Measurements from ENCODE around the gene SSTR3. TPM values are rescaled to one million over a fixed set of nuclear protein-coding genes. Genes with fewer than 3 reads are reported as not detected.

Gene SSTR3
- total RNA-seq, 1 donor from 2014 or later, result not detected

GRCh38 chr22:37185646-37186227, 26.5 kb downstream of the SSTR3 start:
- no peak overlapping the region for H3K4me3 ChIP-seq (ENCODE audit: insufficient read depth, low read depth, low read length)
- no peak overlapping the region for H3K27ac ChIP-seq (ENCODE audit: low read depth, low read length)
- no peaks in the 10 kb centered on the region for H4K20me1 ChIP-seq (ENCODE audit: insufficient read depth, low read length)
- FAIRE-seq (no peak), DNase-seq (ENCODE audit: low read depth) (no peak)
- no peaks in the 10 kb centered on the region for H3K36me3 ChIP-seq (ENCODE audit: insufficient read depth, low read length)
- H2AFZ ChIP-seq (ENCODE audit: low read depth, low read length), result no peak overlapping the region
- peaks cover 9% of the 10 kb centered on the region for H3K27me3 Mint-ChIP-seq (ENCODE audit: low read depth, unreplicated experiment)
- H3K9me3 Mint-ChIP-seq (ENCODE audit: unreplicated experiment), result peaks cover 2% of the 10 kb centered on the region
- H3K4me1 ChIP-seq (ENCODE audit: insufficient read depth, low read length), result peaks cover 36% of the 10 kb centered on the region
- H3K4me3 Mint-ChIP-seq (ENCODE audit: unreplicated experiment), result no peak overlapping the region
- H3K9ac ChIP-seq (ENCODE audit: low read length), result no peak overlapping the region
- H3K79me2 ChIP-seq (ENCODE audit: insufficient read depth, low read length), result no peaks in the 10 kb centered on the region
- H3K27me3 ChIP-seq (ENCODE audit: insufficient read depth, low read length), result no peaks in the 10 kb centered on the region
- H3K4me2 ChIP-seq (ENCODE audit: low read length), result no peak overlapping the region
- TF ChIP-seq CTCF (IDR thresholded peaks at IDR 0.05; ENCODE audit: insufficient read depth, low read depth, low read length) (no peak), EZH2 (IDR thresholded peaks at IDR 0.05; ENCODE audit: insufficient read depth, low read length) (no peak)
- H3K4me1 Mint-ChIP-seq (ENCODE audit: low read depth, unreplicated experiment), result peaks cover 21% of the 10 kb centered on the region
- no peaks in the 10 kb centered on the region for H3K9me3 ChIP-seq (ENCODE audit: insufficient read depth, low read depth, low read length)
- no peak overlapping the region for H3K27ac Mint-ChIP-seq (ENCODE audit: unreplicated experiment)
- peaks cover 2% of the 10 kb centered on the region for H3K36me3 Mint-ChIP-seq (ENCODE audit: low read depth, unreplicated experiment)

- DNase-seq (ENCODE audit: low read depth) (no peak), FAIRE-seq (no peak)
- Histone ChIP-seq H3K36me3 (ENCODE audit: insufficient read depth, low read length) (no peaks in the 10 kb centered on the region), H3K27ac (ENCODE audit: low read depth, low read length) (no peak overlapping the region), H3K27me3 (ENCODE audit: insufficient read depth, low read length) (no peaks in the 10 kb centered on the region), H3K4me2 (ENCODE audit: low read length) (no peak overlapping the region), H3K4me1 (ENCODE audit: insufficient read depth, low read length) (peaks cover 36% of the 10 kb centered on the region), H3K9me3 (ENCODE audit: insufficient read depth, low read depth, low read length) (no peaks in the 10 kb centered on the region), H3K79me2 (ENCODE audit: insufficient read depth, low read length) (no peaks in the 10 kb centered on the region), H2AFZ (ENCODE audit: low read depth, low read length) (no peak overlapping the region), H3K9ac (ENCODE audit: low read length) (no peak overlapping the region), H4K20me1 (ENCODE audit: insufficient read depth, low read length) (no peaks in the 10 kb centered on the region), H3K4me3 (ENCODE audit: insufficient read depth, low read depth, low read length) (no peak overlapping the region)
- peaks cover 9% of the 10 kb centered on the region for H3K27me3 Mint-ChIP-seq (ENCODE audit: low read depth, unreplicated experiment)
- H3K9me3 Mint-ChIP-seq (ENCODE audit: unreplicated experiment), result peaks cover 2% of the 10 kb centered on the region
- no peak overlapping the region for H3K27ac Mint-ChIP-seq (ENCODE audit: unreplicated experiment)
- peak overlapping the region; percentile 45 for H3K4me3 Mint-ChIP-seq (ENCODE audit: unreplicated experiment)
- H3K36me3 Mint-ChIP-seq (ENCODE audit: low read depth, unreplicated experiment), result peaks cover 2% of the 10 kb centered on the region
- H3K4me1 Mint-ChIP-seq (ENCODE audit: low read depth, unreplicated experiment), result peaks cover 21% of the 10 kb centered on the region
- TF ChIP-seq CTCF (IDR thresholded peaks at IDR 0.05; ENCODE audit: insufficient read depth, low read depth, low read length) (no peak), EZH2 (IDR thresholded peaks at IDR 0.05; ENCODE audit: insufficient read depth, low read length) (no peak)
These were observed 27.3 kb downstream of the SSTR3 start for GRCh38 chr22:37184816-37185541.

GRCh38 chr22:37184380-37184755, 27.9 kb downstream of the SSTR3 start:
- Histone ChIP-seq H3K36me3 (ENCODE audit: insufficient read depth, low read length) (no peaks in the 10 kb centered on the region), H3K79me2 (ENCODE audit: insufficient read depth, low read length) (no peaks in the 10 kb centered on the region), H3K4me3 (ENCODE audit: insufficient read depth, low read depth, low read length) (no peak overlapping the region), H3K9ac (ENCODE audit: low read length) (no peak overlapping the region), H3K9me3 (ENCODE audit: insufficient read depth, low read depth, low read length) (no peaks in the 10 kb centered on the region), H3K4me1 (ENCODE audit: insufficient read depth, low read length) (peaks cover 30% of the 10 kb centered on the region), H3K4me2 (ENCODE audit: low read length) (no peak overlapping the region), H4K20me1 (ENCODE audit: insufficient read depth, low read length) (no peaks in the 10 kb centered on the region), H2AFZ (ENCODE audit: low read depth, low read length) (no peak overlapping the region), H3K27me3 (ENCODE audit: insufficient read depth, low read length) (no peaks in the 10 kb centered on the region), H3K27ac (ENCODE audit: low read depth, low read length) (no peak overlapping the region)
- TF ChIP-seq CTCF (IDR thresholded peaks at IDR 0.05; ENCODE audit: insufficient read depth, low read depth, low read length) (no peak), EZH2 (IDR thresholded peaks at IDR 0.05; ENCODE audit: insufficient read depth, low read length) (no peak)
- peaks cover 13% of the 10 kb centered on the region for H3K27me3 Mint-ChIP-seq (ENCODE audit: low read depth, unreplicated experiment)
- peaks cover 2% of the 10 kb centered on the region for H3K9me3 Mint-ChIP-seq (ENCODE audit: unreplicated experiment)
- H3K4me1 Mint-ChIP-seq (ENCODE audit: low read depth, unreplicated experiment), result peaks cover 17% of the 10 kb centered on the region
- no peak overlapping the region for H3K27ac Mint-ChIP-seq (ENCODE audit: unreplicated experiment)
- peaks cover 2% of the 10 kb centered on the region for H3K36me3 Mint-ChIP-seq (ENCODE audit: low read depth, unreplicated experiment)
- FAIRE-seq, result no peak
- no peak for DNase-seq (ENCODE audit: low read depth)
- no peak overlapping the region for H3K4me3 Mint-ChIP-seq (ENCODE audit: unreplicated experiment)
